B cell (primary cell): ENCODE data around the gene RFT1. TPM values are rescaled to one million over a fixed set of nuclear protein-coding genes. Genes with fewer than 3 reads are reported as not detected.

Experiments
- ATAC-seq: fragments of 200-7000 bp; cut with Tn5 transposase; one replicate; pipeline ENCODE4 v1.10.0; 2021; ENCODE audit warnings: low read depth, mild to moderate bottlenecking, moderate number of reproducible peaks, moderate library complexity
- CTCF ChIA-PET: fragments of 350-600 bp; sonication (Branson Sonifier 250); formaldehyde crosslinking; loops from one replicate; lab custom pipeline; 2021; ENCODE audit warnings: antibody characterized with exemption, inconsistent platforms; lab: Charles Lee
- POLR2A ChIA-PET: fragments of 350-600 bp; sonication (Branson Sonifier 250); formaldehyde crosslinking; loops from one replicate; lab custom pipeline; 2021; ENCODE audit warnings: antibody characterized with exemption; lab: Charles Lee
- DNase-seq: peaks from one replicate; pipeline ENCODE4 v3.0.0; 2013
- H2AFZ ChIP-seq: 2 replicates; pipeline ENCODE4 v1.6.1; 2012; ENCODE audit warnings: mild to moderate bottlenecking, low read depth, low read length; ENCODE audit not compliant: insufficient read depth, poor library complexity, severe bottlenecking
- H3K27ac ChIP-seq, 2 donors: 1 replicate in 1 of 2; 2 replicates in 1 of 2; pipeline ENCODE4 v1.5.1; 2012 to 2013; ENCODE audit warnings: low read length in 2 of 2, mild to moderate bottlenecking in 2 of 2, moderate library complexity in 1 of 2
- H3K27me3 ChIP-seq, 4 experiments: fragments of 200-600 bp in 1 of 4; sonication (generic) in 1 of 4; replicated peaks in 1 of 4; 1 replicate in 2 of 4; 2 replicates in 2 of 4; pipeline versions ENCODE4 v1.6.1 to v1.7.0; 2013 to 2016; ENCODE audit warnings: low read length in 3 of 4, mild to moderate bottlenecking in 2 of 4, mixed read lengths in 1 of 4, moderate library complexity in 1 of 4; ENCODE audit not compliant: insufficient read depth in 4 of 4, control insufficient read depth in 3 of 4; ENCODE audit errors: control extremely low read depth in 1 of 4
- H3K36me3 ChIP-seq, 2 experiments: replicated peaks in 1 of 2; 1 replicate in 1 of 2; 2 replicates in 1 of 2; pipeline versions ENCODE4 v1.6.1 to v1.7.1; 2013; ENCODE audit warnings: low read length in 1 of 2; ENCODE audit not compliant: insufficient read depth in 2 of 2, control insufficient read depth in 1 of 2; ENCODE audit errors: control extremely low read depth in 1 of 2, extremely low read depth in 1 of 2
- H3K4me1 ChIP-seq, 2 donors: fragments of 200-600 bp in 1 of 2; sonication (generic) in 1 of 2; 1 replicate in 1 of 2; 2 replicates in 1 of 2; pipeline versions ENCODE4 v1.5.1 to v1.6.1; 2013 to 2017; ENCODE audit warnings: low read length in 2 of 2; ENCODE audit not compliant: control insufficient read depth in 2 of 2, insufficient read depth in 2 of 2
- H3K4me2 ChIP-seq: replicated peaks from 2 replicates; pipeline ENCODE3; 2012; ENCODE audit warnings: mild to moderate bottlenecking, low read depth, low read length; ENCODE audit not compliant: poor library complexity, severe bottlenecking
- H3K4me3 ChIP-seq, 5 experiments: fragments of 200-600 bp in 1 of 5; sonication (generic) in 1 of 5; 1 replicate in 3 of 5; 2 replicates in 2 of 5; pipeline versions ENCODE4 v1.5.1 to v1.7.0; 2011 to 2016; ENCODE audit warnings: low read length in 4 of 5, mild to moderate bottlenecking in 4 of 5, low read depth in 2 of 5, control low read depth in 1 of 5, moderate library complexity in 1 of 5; ENCODE audit not compliant: insufficient read depth in 1 of 5; ENCODE audit errors: control extremely low read depth in 1 of 5, extremely low read depth in 1 of 5
- H3K79me2 ChIP-seq: fragments of 200-600 bp; sonication (generic); one replicate; pipeline ENCODE4 v1.6.0; 2016; ENCODE audit warnings: low read length; ENCODE audit not compliant: control insufficient read depth, insufficient read depth
- H3K9ac ChIP-seq: fragments of 200-600 bp; sonication (generic); 2 replicates; pipeline ENCODE4 v1.6.1; 2017; ENCODE audit warnings: mild to moderate bottlenecking, low read length, moderate library complexity
- H3K9me3 ChIP-seq, 3 donors: one replicate each; pipeline versions ENCODE4 v1.6.1 to v1.7.1; 2013; ENCODE audit warnings: low read length in 2 of 3; ENCODE audit not compliant: control insufficient read depth in 2 of 3, insufficient read depth in 1 of 3; ENCODE audit errors: control extremely low read depth in 1 of 3
- H4K20me1 ChIP-seq: 2 replicates; pipeline ENCODE4 v1.6.0; 2012; ENCODE audit warnings: mild to moderate bottlenecking, low read length; ENCODE audit not compliant: insufficient read depth, control insufficient read depth, poor library complexity, severe bottlenecking
- H3K27ac Mint-ChIP-seq: one replicate; pipeline ENCODE4 v1.8.0; 2021; ENCODE audit warnings: mixed read lengths
- H3K27me3 Mint-ChIP-seq: one replicate; pipeline ENCODE4 v1.8.0; 2021; ENCODE audit warnings: mixed read lengths
- H3K4me1 Mint-ChIP-seq: one replicate; pipeline ENCODE4 v1.8.0; 2021; ENCODE audit warnings: mixed read lengths
- H3K4me3 Mint-ChIP-seq: one replicate; pipeline ENCODE4 v1.8.0; 2021; ENCODE audit warnings: mixed read lengths
- H3K9me3 Mint-ChIP-seq: one replicate; pipeline ENCODE4 v1.8.0; 2022; ENCODE audit warnings: mixed read lengths; ENCODE audit not compliant: insufficient read depth
- EZH2 ChIP-seq: IDR thresholded peaks from 2 replicates; pipeline ENCODE4 v1.6.1; 2012; ENCODE audit warnings: borderline replicate concordance, low read depth, mild to moderate bottlenecking, moderate library complexity, low read length; ENCODE audit not compliant: insufficient read depth, poor library complexity, severe bottlenecking
- WGBS: methylation state at CpG from one replicate; pipeline ENCODE4 v1.1.5; 2013; ENCODE audit warnings: missing lambda C conversion rate; ENCODE audit not compliant: insufficient coverage; 5-methylcytosine and 5-hydroxymethylcytosine counted together
- intact Hi-C: fragments of 100-400 bp; cut with micrococcal nuclease; formaldehyde crosslinking; loops from one replicate; pipeline ENCODE4 v1.10.0; 2022
- polyA plus RNA-seq: library from polyadenylated mRNA; depleted of rRNA; stranded (reverse); fragments of >200 nt; gene quantifications from 2 replicates; pipeline ENCODE4 v1.2.3, GENCODE V29; 2012
- total RNA-seq, 2 donors: library from RNA; stranded (reverse); fragments of 120-200 nt in 1 of 2; gene quantifications; 1 replicate in 1 of 2; 2 replicates in 1 of 2; pipeline versions ENCODE4 v1.2.3 to v1.2.4, GENCODE V29; 2013 to 2022
- TF ChIP-seq, protein P1 (sequence below): fragments of 200-600 bp; IDR thresholded peaks from one replicate; pipeline ENCODE4 v1.8.0; 2022; ENCODE audit warnings: antibody characterized with exemption, mild to moderate bottlenecking

RFT1 gene
- total and polyA plus RNA-seq, 2 donors (not counting 1 experiment from before 2014, with no cell fraction given): 12.1 to 28.9 TPM

DNA sequence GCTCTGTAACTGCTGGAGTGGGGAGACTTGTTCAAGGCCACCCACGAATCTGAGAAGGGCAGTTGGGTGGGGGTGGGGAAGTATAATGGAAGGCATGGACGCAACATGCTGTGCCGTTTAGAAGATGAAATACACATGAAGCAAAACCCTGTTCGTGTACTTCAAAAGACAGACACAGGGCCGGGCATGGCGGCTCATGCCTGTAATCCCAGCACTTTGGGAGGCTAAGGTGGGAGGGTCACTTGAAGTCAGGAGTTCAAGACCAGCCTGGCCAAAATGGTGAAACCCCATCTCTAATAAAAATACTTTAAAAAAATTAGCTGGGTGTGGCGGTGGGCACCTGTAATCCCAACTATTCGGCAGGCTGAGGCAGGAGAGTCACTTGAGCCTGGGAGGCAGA lies 47.5 kb downstream of the RFT1 start:
- no peak overlapping the region for H3K27ac ChIP-seq
- Mint-ChIP-seq H3K4me1 (no peaks in the 10 kb centered on the region), H3K9me3 (no peaks in the 10 kb centered on the region), H3K4me3 (no peak overlapping the region), H3K27me3 (no peaks in the 10 kb centered on the region), H3K27ac (no peak overlapping the region)
- no peak overlapping the region for H3K4me2 ChIP-seq
- no peak for DNase-seq
- CTCF ChIA-PET: no interaction called here
- H3K36me3 ChIP-seq: peaks cover 0 to 4% of the 10 kb centered on the region in 2 experiments
- no peak overlapping the region for H3K4me3 ChIP-seq
- WGBS: 80% methylated on average over 3 of the region's 8 CpGs
- no peak overlapping the region for H3K9ac ChIP-seq
- no peaks in the 10 kb centered on the region for H3K9me3 ChIP-seq
- no peaks in the 10 kb centered on the region for H3K4me1 ChIP-seq
- no peaks in the 10 kb centered on the region for H4K20me1 ChIP-seq
- TF ChIP-seq, protein P1, sequence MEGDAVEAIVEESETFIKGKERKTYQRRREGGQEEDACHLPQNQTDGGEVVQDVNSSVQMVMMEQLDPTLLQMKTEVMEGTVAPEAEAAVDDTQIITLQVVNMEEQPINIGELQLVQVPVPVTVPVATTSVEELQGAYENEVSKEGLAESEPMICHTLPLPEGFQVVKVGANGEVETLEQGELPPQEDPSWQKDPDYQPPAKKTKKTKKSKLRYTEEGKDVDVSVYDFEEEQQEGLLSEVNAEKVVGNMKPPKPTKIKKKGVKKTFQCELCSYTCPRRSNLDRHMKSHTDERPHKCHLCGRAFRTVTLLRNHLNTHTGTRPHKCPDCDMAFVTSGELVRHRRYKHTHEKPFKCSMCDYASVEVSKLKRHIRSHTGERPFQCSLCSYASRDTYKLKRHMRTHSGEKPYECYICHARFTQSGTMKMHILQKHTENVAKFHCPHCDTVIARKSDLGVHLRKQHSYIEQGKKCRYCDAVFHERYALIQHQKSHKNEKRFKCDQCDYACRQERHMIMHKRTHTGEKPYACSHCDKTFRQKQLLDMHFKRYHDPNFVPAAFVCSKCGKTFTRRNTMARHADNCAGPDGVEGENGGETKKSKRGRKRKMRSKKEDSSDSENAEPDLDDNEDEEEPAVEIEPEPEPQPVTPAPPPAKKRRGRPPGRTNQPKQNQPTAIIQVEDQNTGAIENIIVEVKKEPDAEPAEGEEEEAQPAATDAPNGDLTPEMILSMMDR: no peak
- no peak for TF ChIP-seq EZH2
- H3K79me2 ChIP-seq: no peaks in the 10 kb centered on the region
- intact Hi-C loops: no loop called here
- no peaks in the 10 kb centered on the region for H3K27me3 ChIP-seq
- no peak overlapping the region for H2AFZ ChIP-seq
- ATAC-seq: no peak
- POLR2A ChIA-PET: no interaction called here

GRCh38 chr3:53081318-53081717 lies 48.9 kb downstream of the RFT1 start:
- POLR2A ChIA-PET: no interaction called here
- H3K9me3 Mint-ChIP-seq: no peaks in the 10 kb centered on the region

More at GRCh38 chr3:53081318-53081717, 48.9 kb downstream of the RFT1 start:
- 100% methylated on average over 5 of the region's 5 CpGs for WGBS
- Histone ChIP-seq H2AFZ (no peak overlapping the region), H3K4me2 (no peak overlapping the region), H3K79me2 (no peaks in the 10 kb centered on the region), H4K20me1 (no peaks in the 10 kb centered on the region), H3K4me1 (no peaks in the 10 kb centered on the region), H3K9me3 (no peaks in the 10 kb centered on the region), H3K4me3 (no peak overlapping the region), H3K27me3 (no peaks in the 10 kb centered on the region), H3K9ac (no peak overlapping the region), H3K36me3 (no peaks in the 10 kb centered on the region), H3K27ac (no peak overlapping the region)
- Mint-ChIP-seq H3K27ac (no peak overlapping the region), H3K27me3 (no peaks in the 10 kb centered on the region), H3K4me3 (no peak overlapping the region), H3K4me1 (no peaks in the 10 kb centered on the region)
- ATAC-seq (no peak), DNase-seq (no peak)
- intact Hi-C loops: no loop called here
- CTCF ChIA-PET: no interaction called here
- TF ChIP-seq, protein P1: no peak
- TF ChIP-seq EZH2: no peak
